Ramos (cell line): ENCODE data around the gene PDE9A.
"Not testable (repeated sequence)": the region's sequence is repeated elsewhere in the genome, so short reads cannot be mapped to it uniquely, and the experiment has no call there.

ENCODE experiments used
- in situ Hi-C: fragments of 300-500 bp; cut with MboI; formaldehyde crosslinking; loops from one replicate; pipeline ENCODE4 v1.14.3; 2022; ENCODE audit warnings: low sequenced_read_pairs; ENCODE audit not compliant: unreplicated experiment

PDE9A gene

GRCh38 chr21:42702720-42703119 lies 49.3 kb downstream of the PDE9A start:
- in situ Hi-C loops: loop anchor here (10.0 kb wide), 1 partner anchor 108 kb away; no protein-coding TSS in a partner anchor

GRCh38 chr21:42703136-42703908 lies 49.9 kb downstream of the PDE9A start:
- in situ Hi-C loops: loop anchor here (10.0 kb wide), 1 partner anchor 109 kb away; no protein-coding TSS in a partner anchor

- in situ Hi-C loops: loop anchor here (10.0 kb wide), 1 partner anchor 109 kb away; no protein-coding TSS in a partner anchor
Measured at GRCh38 chr21:42703965-42704364, 50.5 kb downstream of the PDE9A start.

- in situ Hi-C loops: loop anchor here (10.0 kb wide), 1 partner anchor 110 kb away; no protein-coding TSS in a partner anchor
Measured at GRCh38 chr21:42704861-42705260, 51.4 kb downstream of the PDE9A start.

GRCh38 chr21:42705346-42705745 lies 51.9 kb downstream of the PDE9A start:
- in situ Hi-C loops: loop anchor here (10.0 kb wide), 1 partner anchor 111 kb away; no protein-coding TSS in a partner anchor

- in situ Hi-C loops: loop anchor here (10.0 kb wide), 1 partner anchor 111 kb away; no protein-coding TSS in a partner anchor
Measured at GRCh38 chr21:42705746-42706374, 52.4 kb downstream of the PDE9A start.

- in situ Hi-C loops: loop anchor here (10.0 kb wide), 1 partner anchor 112 kb away; no protein-coding TSS in a partner anchor
Measured at GRCh38 chr21:42706765-42707164, 53.3 kb downstream of the PDE9A start.

GRCh38 chr21:42707207-42707830 lies 53.9 kb downstream of the PDE9A start:
- in situ Hi-C loops: loop anchor here (10.0 kb wide), 1 partner anchor 113 kb away; no protein-coding TSS in a partner anchor

- in situ Hi-C loops: loop anchor here (10.0 kb wide), 1 partner anchor 113 kb away; no protein-coding TSS in a partner anchor
Measured at GRCh38 chr21:42708107-42708506, 54.7 kb downstream of the PDE9A start.

- in situ Hi-C loops: loop anchor here (10.0 kb wide), 1 partner anchor 114 kb away; no protein-coding TSS in a partner anchor
Measured at GRCh38 chr21:42708916-42709315, 55.5 kb downstream of the PDE9A start.

- in situ Hi-C loops: no loop called here
Measured at GRCh38 chr21:42711667-42712066, 58.2 kb downstream of the PDE9A start.

- in situ Hi-C loops: not testable (repeated sequence)
Measured at GRCh38 chr21:42715427-42715826, 62.0 kb downstream of the PDE9A start.

GRCh38 chr21:42716074-42716473 lies 62.7 kb downstream of the PDE9A start:
- in situ Hi-C loops: no loop called here

GRCh38 chr21:42720484-42720883 lies 67.1 kb downstream of the PDE9A start:
- in situ Hi-C loops: not testable (repeated sequence)

GRCh38 chr21:42721341-42721824 lies 68.0 kb downstream of the PDE9A start:
- in situ Hi-C loops: no loop called here

GRCh38 chr21:42722153-42722552 lies 68.7 kb downstream of the PDE9A start:
- in situ Hi-C loops: no loop called here

- in situ Hi-C loops: no loop called here
Measured at GRCh38 chr21:42722808-42723473, 69.5 kb downstream of the PDE9A start.

- in situ Hi-C loops: no loop called here
Measured at GRCh38 chr21:42724226-42724920, 71.0 kb downstream of the PDE9A start.

GRCh38 chr21:42725416-42725930 lies 72.1 kb downstream of the PDE9A start:
- in situ Hi-C loops: loop anchor here (25.0 kb wide), 1 partner anchor 338 kb away; the partner anchor contains the start of gene TMPRSS3
